Measurements from ENCODE around the gene PACSIN2.

DNA sequence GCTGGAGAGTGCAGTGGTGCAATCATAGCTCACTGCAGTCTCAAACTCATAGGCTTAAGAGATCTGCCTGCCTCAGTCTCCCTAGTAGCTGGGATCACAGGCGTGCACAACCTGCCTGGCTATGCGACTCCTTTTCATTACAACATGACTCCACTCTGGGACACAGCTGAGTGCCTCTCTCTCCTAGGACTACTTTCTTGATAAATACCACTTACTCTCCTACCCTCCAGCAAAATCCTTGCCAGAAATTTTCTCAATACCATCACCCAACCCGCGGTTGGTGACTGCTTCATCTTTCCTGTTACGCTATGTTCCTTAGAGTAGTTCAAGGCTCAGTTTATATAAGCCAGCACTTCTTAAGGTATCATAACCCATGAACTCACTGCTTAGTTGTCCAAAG, 184.8 kb downstream of the PACSIN2 start:
- TF ChIP-seq, protein P1, sequence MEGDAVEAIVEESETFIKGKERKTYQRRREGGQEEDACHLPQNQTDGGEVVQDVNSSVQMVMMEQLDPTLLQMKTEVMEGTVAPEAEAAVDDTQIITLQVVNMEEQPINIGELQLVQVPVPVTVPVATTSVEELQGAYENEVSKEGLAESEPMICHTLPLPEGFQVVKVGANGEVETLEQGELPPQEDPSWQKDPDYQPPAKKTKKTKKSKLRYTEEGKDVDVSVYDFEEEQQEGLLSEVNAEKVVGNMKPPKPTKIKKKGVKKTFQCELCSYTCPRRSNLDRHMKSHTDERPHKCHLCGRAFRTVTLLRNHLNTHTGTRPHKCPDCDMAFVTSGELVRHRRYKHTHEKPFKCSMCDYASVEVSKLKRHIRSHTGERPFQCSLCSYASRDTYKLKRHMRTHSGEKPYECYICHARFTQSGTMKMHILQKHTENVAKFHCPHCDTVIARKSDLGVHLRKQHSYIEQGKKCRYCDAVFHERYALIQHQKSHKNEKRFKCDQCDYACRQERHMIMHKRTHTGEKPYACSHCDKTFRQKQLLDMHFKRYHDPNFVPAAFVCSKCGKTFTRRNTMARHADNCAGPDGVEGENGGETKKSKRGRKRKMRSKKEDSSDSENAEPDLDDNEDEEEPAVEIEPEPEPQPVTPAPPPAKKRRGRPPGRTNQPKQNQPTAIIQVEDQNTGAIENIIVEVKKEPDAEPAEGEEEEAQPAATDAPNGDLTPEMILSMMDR (conservative IDR thresholded peaks at IDR 0.05; ENCODE audit: low read depth in 2 of 2), result no peak
- TF ChIP-seq POLR2AphosphoS5 (IDR thresholded peaks at IDR 0.05; ENCODE audit: low read depth), result no peak
- no peak for TF ChIP-seq EZH2phosphoT487 (IDR thresholded peaks at IDR 0.05; ENCODE audit: unreplicated experiment)
- TF ChIP-seq, protein P2, sequence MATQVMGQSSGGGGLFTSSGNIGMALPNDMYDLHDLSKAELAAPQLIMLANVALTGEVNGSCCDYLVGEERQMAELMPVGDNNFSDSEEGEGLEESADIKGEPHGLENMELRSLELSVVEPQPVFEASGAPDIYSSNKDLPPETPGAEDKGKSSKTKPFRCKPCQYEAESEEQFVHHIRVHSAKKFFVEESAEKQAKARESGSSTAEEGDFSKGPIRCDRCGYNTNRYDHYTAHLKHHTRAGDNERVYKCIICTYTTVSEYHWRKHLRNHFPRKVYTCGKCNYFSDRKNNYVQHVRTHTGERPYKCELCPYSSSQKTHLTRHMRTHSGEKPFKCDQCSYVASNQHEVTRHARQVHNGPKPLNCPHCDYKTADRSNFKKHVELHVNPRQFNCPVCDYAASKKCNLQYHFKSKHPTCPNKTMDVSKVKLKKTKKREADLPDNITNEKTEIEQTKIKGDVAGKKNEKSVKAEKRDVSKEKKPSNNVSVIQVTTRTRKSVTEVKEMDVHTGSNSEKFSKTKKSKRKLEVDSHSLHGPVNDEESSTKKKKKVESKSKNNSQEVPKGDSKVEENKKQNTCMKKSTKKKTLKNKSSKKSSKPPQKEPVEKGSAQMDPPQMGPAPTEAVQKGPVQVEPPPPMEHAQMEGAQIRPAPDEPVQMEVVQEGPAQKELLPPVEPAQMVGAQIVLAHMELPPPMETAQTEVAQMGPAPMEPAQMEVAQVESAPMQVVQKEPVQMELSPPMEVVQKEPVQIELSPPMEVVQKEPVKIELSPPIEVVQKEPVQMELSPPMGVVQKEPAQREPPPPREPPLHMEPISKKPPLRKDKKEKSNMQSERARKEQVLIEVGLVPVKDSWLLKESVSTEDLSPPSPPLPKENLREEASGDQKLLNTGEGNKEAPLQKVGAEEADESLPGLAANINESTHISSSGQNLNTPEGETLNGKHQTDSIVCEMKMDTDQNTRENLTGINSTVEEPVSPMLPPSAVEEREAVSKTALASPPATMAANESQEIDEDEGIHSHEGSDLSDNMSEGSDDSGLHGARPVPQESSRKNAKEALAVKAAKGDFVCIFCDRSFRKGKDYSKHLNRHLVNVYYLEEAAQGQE (IDR thresholded peaks at IDR 0.05; ENCODE audit: unreplicated experiment), result no peak
- no peak for TF ChIP-seq EZH2 (IDR thresholded peaks at IDR 0.05; ENCODE audit: low read depth, unreplicated experiment)
- no peak for TF ChIP-seq ZNF114 (CRISPR knock-in tag; IDR thresholded peaks at IDR 0.05)
- no peak for TF ChIP-seq NANOG (IDR thresholded peaks at IDR 0.05; ENCODE audit: borderline replicate concordance)
- no peak for TF ChIP-seq CREB1 (CRISPR knock-in tag; IDR thresholded peaks at IDR 0.05; ENCODE audit: low read depth)
- TF ChIP-seq, protein P3, sequence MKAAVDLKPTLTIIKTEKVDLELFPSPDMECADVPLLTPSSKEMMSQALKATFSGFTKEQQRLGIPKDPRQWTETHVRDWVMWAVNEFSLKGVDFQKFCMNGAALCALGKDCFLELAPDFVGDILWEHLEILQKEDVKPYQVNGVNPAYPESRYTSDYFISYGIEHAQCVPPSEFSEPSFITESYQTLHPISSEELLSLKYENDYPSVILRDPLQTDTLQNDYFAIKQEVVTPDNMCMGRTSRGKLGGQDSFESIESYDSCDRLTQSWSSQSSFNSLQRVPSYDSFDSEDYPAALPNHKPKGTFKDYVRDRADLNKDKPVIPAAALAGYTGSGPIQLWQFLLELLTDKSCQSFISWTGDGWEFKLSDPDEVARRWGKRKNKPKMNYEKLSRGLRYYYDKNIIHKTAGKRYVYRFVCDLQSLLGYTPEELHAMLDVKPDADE (IDR thresholded peaks at IDR 0.05), result no peak
- no peak for TF ChIP-seq JUNB (IDR thresholded peaks at IDR 0.05; ENCODE audit: unreplicated experiment)
- no peak for TF ChIP-seq STAT1 (IDR thresholded peaks at IDR 0.05; ENCODE audit: unreplicated experiment)
- no peak for TF ChIP-seq ZNF331 (CRISPR knock-in tag; IDR thresholded peaks at IDR 0.05; ENCODE audit: low read depth)

Measured in GM23338 (cell line).